Breast epithelium (tissue), 3 donors: ENCODE data around the gene SHANK3.

ENCODE experiments used
- POLR2A ChIP-seq: fragments of 450-650 bp; IDR thresholded peaks from one replicate; pipeline ENCODE4 v1.6.1; 2016; ENCODE audit warnings: antibody characterized with exemption, mild to moderate bottlenecking, moderate library complexity
- POLR2AphosphoS5 ChIP-seq, 3 donors: sonication (generic); formaldehyde crosslinking; IDR thresholded peaks; one replicate each; pipeline ENCODE4 v1.6.1; 2017; ENCODE audit warnings: antibody characterized with exemption in 3 of 3
- TF ChIP-seq, protein P1 (sequence below), 3 donors: fragments of 450-650 bp; IDR thresholded peaks; one replicate each; pipeline ENCODE4 v1.5.1; 2016 to 2017; ENCODE audit warnings: antibody characterized with exemption in 3 of 3, mild to moderate bottlenecking in 3 of 3, moderate library complexity in 3 of 3

DNA sequence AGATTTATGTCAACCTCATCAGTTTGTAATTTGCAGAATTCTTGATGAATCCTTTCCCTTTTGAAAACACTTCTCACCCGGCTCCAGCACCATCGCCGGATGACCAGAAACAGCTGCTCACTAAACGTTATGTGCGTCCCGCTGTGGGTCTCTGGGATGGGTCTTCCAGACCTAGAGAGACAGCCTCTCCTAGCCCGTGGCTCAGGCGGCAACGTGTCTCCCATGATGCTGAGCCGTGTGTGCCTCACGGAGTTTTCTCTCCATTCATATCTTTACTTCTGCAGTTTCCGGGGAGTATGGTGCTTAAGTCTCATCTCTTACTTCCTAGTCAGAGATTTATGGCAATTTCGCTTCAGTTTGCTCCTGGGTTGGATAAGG, 40.4 kb downstream of the SHANK3 start:
- TF ChIP-seq, protein P1, sequence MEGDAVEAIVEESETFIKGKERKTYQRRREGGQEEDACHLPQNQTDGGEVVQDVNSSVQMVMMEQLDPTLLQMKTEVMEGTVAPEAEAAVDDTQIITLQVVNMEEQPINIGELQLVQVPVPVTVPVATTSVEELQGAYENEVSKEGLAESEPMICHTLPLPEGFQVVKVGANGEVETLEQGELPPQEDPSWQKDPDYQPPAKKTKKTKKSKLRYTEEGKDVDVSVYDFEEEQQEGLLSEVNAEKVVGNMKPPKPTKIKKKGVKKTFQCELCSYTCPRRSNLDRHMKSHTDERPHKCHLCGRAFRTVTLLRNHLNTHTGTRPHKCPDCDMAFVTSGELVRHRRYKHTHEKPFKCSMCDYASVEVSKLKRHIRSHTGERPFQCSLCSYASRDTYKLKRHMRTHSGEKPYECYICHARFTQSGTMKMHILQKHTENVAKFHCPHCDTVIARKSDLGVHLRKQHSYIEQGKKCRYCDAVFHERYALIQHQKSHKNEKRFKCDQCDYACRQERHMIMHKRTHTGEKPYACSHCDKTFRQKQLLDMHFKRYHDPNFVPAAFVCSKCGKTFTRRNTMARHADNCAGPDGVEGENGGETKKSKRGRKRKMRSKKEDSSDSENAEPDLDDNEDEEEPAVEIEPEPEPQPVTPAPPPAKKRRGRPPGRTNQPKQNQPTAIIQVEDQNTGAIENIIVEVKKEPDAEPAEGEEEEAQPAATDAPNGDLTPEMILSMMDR (IDR thresholded peaks at IDR 0.05) = no peak
- TF ChIP-seq POLR2A (no peak), POLR2AphosphoS5 (IDR thresholded peaks at IDR 0.05) (no peak)
